Head of caudate nucleus (tissue), 42 donors: ENCODE data around the gene SLC23A3.

Experiments
- DNase-seq, 42 donors: peaks; one replicate each; pipeline versions ENCODE4 v3.0.0 to v3.0.0-alpha.2; 2020 to 2021; ENCODE audit warnings: mixed read lengths in 7 of 42
- intact Hi-C: fragments of 100-400 bp; cut with DNase I; formaldehyde crosslinking; loops from one replicate; pipeline ENCODE4 v1.15.0; 2022

Gene SLC23A3

DNA sequence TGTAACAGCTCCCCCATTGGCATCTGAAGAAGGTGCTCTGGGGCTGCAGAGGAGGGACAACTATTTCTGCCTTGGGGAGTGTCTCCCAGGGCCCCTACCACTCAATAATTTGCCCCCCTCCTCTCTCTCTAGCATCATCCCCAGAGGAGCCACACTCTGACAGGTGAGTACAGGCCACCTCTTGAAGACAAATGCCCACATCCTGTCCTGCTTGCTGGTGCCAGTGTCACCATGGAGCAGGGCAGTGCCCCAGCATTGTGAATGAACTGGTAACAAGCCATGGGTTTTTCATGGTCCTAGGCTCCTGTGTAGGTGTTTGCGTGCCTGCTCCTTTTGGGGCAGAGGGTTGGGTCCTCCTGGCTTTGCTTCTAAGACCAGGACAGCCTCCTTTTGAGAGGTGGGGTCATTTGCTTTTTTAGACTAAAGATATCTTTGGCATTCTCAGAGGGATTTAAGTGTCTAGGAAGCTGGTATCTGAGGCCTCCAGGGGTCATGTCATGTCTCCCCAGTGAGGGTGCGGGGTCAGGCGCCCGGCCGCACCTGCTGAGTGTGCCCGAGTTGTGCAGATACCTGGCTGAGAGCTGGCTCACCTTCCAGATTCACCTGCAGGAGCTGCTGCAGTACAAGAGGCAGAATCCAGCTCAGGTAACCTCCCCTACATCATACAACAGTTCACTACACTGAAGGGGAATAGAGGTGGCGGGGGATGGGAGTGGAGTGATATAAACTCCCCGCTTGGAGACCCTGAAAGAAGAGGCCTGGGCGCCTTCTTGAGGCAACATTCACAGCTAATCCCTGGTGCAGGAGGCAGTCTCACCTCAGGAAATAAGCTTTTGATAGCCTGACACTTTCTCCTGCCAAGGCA lies 10.0 kb upstream of the SLC23A3 start:
- intact Hi-C loops, result loop anchor here (10.0 kb wide), 2 partner anchors 205 to 775 kb away; partner anchors contain the start of gene DNPEP

DNA sequence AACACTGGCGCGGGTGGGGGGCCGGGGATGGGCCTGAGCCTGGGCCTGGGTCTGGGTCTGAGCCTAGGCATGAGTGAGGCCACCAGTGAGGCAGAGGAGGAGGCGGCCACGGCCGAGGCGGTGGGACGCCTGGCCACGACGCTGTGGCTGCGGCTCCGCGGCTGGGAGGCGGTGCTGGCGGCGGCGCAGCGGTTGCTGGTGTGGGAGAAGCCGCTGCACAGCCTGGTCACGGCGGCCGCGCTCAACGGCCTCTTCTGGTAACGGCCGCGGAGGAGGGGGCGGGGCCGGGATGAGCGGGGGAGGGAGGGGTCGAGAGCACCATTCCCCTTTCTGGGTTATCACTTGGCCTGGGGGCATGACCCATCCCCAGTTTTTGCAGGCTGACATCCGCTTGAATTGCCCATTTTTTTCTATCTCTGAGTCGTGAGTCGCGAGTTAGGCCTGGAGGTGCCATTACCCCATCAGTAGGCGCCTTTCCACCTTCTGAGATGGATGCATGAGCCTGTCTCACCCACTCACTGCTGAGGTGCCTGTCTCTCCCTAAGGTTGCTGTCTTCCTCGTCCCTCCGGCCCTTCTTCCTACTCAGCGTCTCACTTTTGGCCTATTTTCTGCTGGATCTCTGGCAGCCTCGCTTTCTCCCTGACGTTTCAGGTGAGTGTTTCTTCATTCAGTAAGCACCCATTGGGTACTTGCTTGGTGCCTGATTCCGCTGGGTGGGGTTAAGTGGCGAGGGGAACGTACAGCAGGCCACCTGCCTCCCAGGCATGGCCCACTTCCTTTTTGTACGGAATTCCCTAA lies 8.7 kb upstream of the SLC23A3 start:
- DNase-seq, result peak in 40 of 42 donors; percentile 19 to 70 (median 44)
- intact Hi-C loops, result loop anchor here (10.0 kb wide), 2 partner anchors 206 to 774 kb away; partner anchors contain the start of gene DNPEP

More for the DNA sequence above, 10.0 kb upstream of the SLC23A3 start:
- DNase-seq, result peak in 2 of 42 donors; percentile 16 to 20

DNA sequence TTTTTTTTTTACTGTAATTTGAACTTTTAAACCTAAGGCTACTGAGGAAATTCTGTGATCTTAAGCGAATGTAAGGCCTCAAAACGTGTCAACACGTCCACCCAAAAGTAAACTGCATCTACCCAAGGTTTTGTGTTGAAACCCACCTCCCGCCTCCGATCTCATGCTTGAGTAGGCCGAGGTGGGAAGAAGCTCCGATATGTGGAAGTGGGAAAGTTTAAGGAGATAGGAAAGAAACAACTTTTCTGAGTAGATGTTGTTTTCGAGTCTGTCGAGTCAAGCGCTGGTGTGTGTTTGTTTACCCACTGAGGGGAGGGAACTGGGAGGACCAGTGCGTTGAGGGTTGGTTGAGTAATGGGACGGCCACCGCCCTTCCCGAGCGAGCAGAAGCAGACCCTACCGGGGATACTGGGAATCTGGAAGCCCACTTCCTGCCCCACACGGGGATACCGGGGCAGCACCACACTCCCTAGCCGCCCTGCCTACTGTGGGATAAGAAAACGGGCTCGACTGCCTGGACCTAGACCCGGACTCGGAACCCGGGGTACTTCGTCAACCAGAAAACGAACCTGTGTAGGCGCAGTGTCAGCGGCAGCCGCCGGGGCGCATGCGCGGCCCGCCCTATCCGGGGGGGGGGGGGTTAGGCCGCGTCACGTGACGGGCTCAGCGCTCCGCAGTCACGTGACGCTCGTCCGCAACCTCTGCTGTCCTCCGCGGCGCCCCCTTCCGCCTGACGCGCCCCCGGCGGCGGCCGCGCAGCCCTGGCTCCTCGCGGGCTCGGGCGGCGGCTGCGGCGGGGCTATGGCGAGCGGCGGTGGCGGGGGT lies 7.9 kb upstream of the SLC23A3 start, which contains the start of gene RETREG2:
Gene RETREG2 (plus strand): TSS at position 724 of the 825 bp plus-strand sequence. CDS start 78 bp downstream, at position 802.
- intact Hi-C loops, result loop anchor here (2.0 to 10.0 kb wide), 3 partner anchors 29 to 773 kb away; partner anchors contain the start of genes DNPEP and ZFAND2B
- peak; percentile 56 to 91 (median 81) for DNase-seq

DNA sequence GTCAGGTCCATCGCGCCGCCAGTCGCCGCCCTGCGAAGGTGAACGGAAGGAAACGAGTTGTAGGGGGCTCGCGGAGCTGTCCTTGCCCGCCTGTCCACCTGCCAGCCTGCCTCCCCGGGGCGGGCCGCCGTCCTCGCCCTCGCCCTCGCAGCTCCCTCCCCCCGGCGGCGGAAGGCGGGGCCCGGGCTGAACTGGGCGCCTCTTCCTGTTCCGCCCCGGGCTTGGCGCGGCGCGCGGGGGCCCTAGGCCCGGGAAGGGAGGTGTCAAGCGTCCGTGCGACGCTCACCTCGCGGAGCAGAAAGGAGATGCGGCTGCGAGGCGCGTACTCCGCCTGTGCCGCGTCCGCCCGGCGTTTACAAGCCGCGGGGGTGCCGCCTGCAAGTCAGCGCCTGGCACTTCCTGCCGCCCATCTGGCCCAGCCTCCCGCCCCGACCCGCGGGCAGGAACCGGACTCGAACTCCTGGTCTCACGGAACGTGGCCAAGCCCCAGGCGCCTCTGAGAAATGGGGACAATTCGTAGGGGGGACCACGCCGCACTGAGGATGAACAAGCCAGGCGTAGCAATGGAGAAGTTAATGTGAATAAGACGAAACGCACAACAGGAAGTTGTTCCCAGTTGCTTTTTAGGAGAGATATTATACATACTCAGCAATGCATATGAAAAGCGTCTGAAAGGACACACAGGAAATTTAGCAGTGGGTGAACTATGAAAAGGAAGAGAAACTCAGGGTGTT lies 7.2 kb upstream of the SLC23A3 start, which contains the start of gene CNPPD1:
Gene CNPPD1 (minus strand): TSS at position 108 of the 734 bp plus-strand sequence. CDS start 97 bp downstream, at position 11.
- intact Hi-C loops, result loop anchor here (2.0 to 10.0 kb wide), 3 partner anchors 30 to 772 kb away; partner anchors contain the start of genes DNPEP and ZFAND2B
- DNase-seq, result peak; percentile 55 to 95 (median 90)

DNA sequence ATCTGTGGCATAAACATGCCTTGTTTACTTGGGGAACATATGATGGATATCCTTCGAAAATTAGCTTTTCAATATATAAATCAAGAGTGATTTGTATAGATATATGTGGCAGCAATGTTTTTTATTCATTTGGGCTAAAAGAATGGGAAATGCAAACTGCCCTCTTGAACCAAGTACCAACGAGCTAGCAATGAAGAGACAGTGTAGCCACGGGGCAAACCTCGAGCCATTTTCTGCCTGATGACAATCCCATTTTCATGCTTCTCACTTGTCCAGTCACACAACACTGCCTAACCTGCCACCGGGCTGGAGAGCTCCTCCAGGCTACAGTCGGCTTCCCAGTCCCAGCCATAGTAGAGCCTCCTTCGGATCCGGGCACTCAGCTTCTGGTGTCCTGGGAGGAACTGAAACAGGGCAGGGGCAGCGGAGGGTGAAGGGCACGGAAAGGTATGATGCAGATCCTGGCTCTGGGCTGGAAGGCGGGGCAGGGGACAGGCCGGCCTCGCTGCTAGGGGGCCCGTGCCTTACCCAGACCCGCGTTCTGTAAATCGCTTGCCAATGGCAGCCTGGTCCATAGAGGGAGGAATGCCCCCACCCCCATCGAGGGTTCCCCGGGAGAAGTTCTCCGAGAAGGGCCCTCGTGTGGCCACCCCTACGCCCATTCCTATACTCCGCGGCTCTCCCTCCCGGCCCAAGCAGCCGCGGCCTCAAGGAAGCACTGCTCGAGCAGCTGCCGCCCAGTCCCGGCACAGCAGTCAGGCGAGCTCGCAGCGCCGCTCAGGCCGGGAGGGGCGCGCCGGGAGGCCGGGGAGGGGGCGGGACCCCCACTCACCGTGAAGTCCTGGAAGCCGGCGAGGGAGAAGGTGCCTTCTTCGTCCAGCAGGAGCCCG lies 6.3 kb upstream of the SLC23A3 start:
- intact Hi-C loops, result loop anchor here (2.0 to 10.0 kb wide), 3 partner anchors 31 to 771 kb away; partner anchors contain the start of genes DNPEP and ZFAND2B
- peak in 41 of 42 donors; percentile 20 to 78 (median 53) for DNase-seq

DNA sequence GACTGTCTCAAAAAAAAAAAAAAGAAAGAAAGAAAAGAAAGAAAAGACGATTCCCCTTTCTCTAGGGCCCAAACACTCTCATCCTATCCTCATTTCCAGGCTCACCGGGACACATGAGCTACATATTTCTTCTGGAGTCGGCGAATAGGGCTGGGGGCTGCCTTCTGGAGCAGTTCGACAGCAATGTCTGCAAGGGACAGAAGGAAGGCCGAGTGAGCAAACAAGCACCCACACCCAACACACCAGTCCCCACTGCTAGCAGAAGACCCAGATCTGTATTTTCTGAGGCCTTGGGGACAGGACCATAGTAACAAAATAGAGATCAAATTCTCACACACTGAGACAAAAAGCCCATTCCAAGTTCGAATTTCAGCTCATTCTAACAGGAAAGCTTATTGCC lies 5.7 kb upstream of the SLC23A3 start:
- peak in 2 of 42 donors; percentile 24 to 36 for DNase-seq
- intact Hi-C loops, result loop anchor here (10.0 kb wide), 2 partner anchors 209 to 771 kb away; partner anchors contain the start of gene DNPEP

DNA sequence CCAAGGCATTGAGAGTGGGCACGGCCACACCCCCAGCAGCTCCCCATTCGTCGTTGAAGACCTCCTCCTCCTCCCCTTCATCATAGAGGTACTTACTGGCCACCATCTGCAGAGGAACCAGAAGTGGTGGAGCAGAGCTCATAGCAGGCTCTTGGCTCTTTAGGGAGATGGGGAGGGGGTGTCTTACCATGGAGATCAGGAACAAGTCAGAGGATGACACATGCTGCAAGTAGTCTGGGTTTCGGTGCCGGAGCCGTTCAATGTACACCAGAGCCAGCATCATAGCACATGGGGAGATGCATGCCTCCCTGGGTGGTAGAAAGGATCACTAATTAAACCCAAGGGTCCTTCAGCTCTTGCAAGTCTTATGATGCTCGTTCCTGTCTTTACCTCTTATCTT lies 5.0 kb upstream of the SLC23A3 start:
- intact Hi-C loops, result loop anchor here (10.0 kb wide), 2 partner anchors 210 to 770 kb away; partner anchors contain the start of gene DNPEP
- DNase-seq, result peak in 2 of 42 donors; percentile 16 to 24

DNA sequence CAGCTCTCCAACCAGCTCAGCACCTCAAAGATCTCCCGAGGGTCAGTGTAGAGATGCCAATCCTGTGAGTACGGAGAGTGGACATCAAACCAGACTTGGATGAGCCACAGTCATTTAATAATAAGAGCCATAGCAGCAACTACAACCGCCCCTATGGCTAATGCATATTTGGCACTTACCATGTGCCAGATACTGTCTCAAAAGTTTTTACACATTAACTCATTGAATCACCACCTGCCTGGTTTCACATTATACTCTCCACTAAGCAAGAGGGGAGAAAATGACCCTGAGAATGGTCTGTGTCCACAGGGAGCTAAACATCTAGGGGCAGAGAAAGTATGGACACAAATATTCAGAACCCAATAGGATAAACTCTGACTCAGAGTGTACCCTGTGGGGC lies 4.3 kb upstream of the SLC23A3 start:
- intact Hi-C loops, result loop anchor here (10.0 kb wide), 2 partner anchors 211 to 769 kb away; partner anchors contain the start of gene DNPEP

DNA sequence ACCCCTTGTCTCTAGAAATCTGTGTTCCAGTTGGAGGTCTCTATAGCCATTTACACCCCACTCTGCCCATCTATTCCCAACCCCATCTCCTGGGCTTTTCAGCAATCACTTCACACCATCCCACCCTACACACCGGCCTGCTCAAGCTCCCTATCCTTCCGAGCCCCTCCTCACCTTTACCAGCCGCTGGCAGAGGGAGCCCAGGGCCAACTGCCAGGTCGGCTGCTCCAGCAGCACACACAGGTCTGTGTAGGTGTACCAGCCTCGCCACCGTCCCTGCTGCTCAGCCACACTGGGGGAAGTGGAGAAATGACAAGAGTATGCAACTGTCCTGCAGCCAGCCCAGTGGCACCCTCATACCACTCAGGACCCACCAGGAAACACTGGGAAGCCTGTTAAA lies 3.3 kb upstream of the SLC23A3 start:
- peak in 2 of 42 donors; percentile 28 to 34 for DNase-seq
- intact Hi-C loops, result loop anchor here (10.0 kb wide), 2 partner anchors 212 to 768 kb away; partner anchors contain the start of gene DNPEP

More for the DNA sequence above, 4.3 kb upstream of the SLC23A3 start:
- no peak for DNase-seq

DNA sequence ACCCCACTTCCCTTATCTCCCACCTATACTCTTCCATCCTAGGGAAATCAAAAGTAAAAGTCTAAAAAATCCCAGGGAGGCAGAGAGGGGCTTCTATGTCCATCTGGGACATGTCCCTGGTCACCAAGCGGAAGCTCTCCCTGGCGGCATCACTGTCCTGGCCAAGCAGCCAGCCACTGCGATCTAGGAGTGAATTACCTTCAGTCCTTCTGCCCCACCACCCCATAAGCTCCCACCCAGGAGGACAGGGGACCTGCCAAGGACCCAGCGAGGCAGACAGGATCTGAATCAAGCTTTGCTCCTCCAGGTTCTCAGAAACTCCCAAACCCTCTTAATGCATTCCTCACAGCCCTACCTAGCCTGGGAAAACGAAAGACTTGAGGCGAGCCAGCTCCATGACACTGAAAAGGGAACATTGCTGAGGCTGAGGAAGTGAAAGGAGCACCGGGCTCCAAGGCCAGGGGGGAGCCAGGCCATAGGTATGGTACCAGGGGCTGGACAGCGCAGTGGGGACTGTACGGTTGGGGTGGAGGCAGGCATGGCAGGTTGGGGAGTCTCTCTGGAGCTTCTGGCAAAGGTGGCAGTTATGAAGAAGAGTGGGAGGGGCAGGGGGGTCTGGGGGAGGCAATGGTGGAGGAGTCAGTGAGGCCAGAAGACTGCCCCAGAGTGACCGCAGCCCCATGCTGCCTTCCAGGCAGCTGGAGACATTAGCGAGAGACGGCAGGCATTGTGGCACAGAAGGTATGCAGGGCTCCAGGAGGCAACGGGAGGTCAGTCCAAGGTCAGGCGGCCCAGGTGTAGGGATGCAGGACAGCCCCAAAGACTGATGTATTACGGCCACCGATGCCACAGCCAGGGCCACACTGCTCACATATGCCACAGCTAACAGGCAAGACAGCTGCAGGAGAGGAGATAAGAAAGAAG lies 2.7 kb upstream of the SLC23A3 start:
- DNase-seq, result peak in 2 of 42 donors; percentile 32 to 40
- intact Hi-C loops, result loop anchor here (10.0 kb wide), 2 partner anchors 212 to 768 kb away; partner anchors contain the start of gene DNPEP

DNA sequence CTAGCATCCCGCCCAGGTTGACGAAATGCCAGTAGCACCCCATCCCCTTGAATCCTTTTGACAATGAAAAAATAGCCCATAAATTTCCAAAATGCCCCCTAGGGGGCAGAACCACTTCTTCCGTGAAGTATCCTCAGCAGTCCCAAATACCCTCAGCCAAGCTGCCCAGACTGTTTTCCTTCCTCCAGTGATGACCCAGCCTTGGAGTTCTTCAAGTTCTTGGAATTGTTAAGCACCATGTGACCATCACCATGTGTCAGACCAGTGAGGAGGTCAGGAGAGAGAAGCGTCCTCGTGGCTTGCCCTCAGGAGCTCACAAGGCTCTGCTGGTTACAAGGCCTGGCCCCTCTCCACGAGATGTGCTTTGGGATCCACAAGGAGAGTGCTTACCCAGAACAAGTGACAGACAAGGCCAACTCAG lies 1.4 kb upstream of the SLC23A3 start:
- peak in 27 of 42 donors; percentile 13 to 79 (median 41) for DNase-seq
- intact Hi-C loops, result loop anchor here (10.0 kb wide), 2 partner anchors 214 to 766 kb away; partner anchors contain the start of gene DNPEP

DNA sequence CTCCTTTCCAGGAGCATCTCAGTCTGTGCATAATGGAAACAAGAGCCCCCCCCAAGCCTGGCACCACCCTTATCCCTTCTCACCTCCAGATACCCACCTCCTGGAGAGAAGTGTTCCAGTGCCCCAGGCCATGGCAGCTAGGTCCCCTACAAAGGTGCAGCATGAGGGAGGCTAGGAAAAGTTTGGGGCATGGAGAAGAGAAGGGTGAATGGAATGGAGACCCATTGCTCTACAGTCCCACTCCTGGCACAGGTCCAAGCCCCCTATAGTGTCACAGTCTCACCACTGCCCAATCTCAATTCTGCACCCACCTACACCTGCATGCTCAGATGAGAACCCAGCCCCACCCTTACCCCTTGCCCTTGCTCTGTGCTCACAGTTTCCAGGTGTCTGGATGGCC lies 897 bp downstream of the SLC23A3 start:
- peak in 1 of 42 donors; percentile 29 for DNase-seq
- intact Hi-C loops, result no loop called here

DNA sequence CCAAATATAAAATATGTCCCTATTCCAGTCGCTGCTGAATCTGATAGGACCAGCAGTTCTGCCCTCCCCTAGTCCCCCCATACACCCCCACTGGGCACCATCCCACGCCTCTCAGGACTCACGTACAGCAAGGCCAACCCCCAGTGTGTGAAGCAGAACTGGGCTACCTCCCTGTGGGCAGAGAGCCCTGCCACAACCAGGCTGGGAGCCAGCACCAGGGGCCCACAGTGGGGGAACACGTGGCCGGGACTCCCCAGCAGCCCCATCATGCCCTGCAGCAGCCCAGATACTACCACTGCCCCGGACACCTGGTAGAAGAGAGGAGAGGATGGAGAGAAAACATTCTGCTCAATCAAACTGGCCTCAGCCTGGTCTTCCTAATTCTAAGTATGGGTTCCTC lies 1.3 kb downstream of the SLC23A3 start:
- intact Hi-C loops, result no loop called here
- DNase-seq, result peak in 8 of 42 donors; percentile 15 to 50 (median 30)

DNA sequence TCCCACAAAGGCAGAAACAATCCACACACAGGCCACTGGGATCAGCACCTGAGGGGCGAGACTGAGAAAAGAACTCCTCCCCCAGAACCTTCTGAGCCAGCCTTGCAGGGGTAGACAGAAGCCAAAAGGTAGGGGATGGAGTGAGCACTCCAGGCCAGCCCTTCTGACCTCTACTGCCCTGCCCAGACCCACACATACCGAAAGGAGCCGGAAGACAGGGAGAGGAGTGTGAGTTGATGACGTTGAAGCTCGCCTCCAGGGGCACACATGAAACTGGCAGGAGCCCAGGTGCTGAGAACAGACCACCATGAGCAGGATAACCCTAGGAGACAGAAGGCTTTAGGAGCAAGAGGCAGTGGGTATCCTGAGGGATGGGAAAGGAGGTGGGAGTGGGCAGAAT lies 1.8 kb downstream of the SLC23A3 start:
- peak in 2 of 42 donors; percentile 3 to 9 for DNase-seq
- intact Hi-C loops, result no loop called here
